Fibroblast of mammary gland (primary cell): ENCODE data around the gene PCSK6.

Experiments used
- DNase-seq: peaks from one replicate; pipeline ENCODE4 v3.0.0-alpha.2; 2010; ENCODE audit warnings: low read depth
- H3K4me3 ChIP-seq: 2 replicates; pipeline ENCODE4 v1.5.1; 2011; ENCODE audit warnings: low read depth, mild to moderate bottlenecking, low read length, moderate library complexity; ENCODE audit not compliant: control insufficient read depth
- TF ChIP-seq, protein P1 (sequence below): conservative IDR thresholded peaks from 2 replicates; pipeline ENCODE4 v1.5.1; 2011; ENCODE audit warnings: low read depth, low read length, inconsistent platforms; ENCODE audit not compliant: control insufficient read depth, insufficient read depth

The PCSK6 gene

DNA sequence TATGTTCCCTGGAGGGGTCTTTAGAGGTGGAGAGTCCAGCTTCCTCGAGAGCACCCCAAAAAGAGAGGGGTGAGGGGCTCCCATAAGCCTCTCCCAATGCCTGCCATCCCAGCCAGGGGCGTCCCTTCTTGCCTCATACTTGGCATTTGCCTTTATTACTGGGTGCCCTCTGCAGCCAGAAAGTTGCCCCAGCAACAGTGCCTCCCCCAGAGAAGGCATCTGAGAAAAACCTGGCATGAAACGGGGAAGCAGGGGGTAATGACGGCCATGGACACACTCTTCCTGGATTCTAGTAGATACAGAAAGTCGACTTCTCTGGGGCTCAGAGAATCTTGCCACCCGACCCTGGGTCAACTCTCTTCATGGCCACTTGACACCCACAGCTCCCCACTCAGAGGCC, 90.1 kb downstream of the PCSK6 start:
- no peak for DNase-seq

DNA sequence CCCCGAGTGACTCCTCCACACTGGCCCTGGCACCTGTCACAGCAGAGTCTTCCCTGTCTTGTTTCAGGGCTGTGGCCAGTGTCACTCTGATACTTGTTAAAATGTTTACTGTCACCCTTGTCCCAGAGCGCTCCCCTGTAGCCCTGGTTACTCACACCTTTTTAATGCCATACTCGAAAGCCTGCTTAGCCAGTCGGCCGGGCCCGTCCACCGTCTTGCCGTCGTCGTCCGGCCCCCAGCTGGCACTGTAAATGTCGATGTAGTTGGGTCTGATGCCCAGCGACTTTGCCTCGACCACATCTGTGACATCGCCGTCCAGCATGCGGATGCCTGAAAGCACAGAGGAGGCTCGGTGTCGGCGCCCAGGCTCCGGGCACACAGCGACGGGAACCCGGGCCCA, 91.3 kb downstream of the PCSK6 start:
- H3K4me3 ChIP-seq: no peak overlapping the region
- no peak for DNase-seq
- TF ChIP-seq, protein P1, sequence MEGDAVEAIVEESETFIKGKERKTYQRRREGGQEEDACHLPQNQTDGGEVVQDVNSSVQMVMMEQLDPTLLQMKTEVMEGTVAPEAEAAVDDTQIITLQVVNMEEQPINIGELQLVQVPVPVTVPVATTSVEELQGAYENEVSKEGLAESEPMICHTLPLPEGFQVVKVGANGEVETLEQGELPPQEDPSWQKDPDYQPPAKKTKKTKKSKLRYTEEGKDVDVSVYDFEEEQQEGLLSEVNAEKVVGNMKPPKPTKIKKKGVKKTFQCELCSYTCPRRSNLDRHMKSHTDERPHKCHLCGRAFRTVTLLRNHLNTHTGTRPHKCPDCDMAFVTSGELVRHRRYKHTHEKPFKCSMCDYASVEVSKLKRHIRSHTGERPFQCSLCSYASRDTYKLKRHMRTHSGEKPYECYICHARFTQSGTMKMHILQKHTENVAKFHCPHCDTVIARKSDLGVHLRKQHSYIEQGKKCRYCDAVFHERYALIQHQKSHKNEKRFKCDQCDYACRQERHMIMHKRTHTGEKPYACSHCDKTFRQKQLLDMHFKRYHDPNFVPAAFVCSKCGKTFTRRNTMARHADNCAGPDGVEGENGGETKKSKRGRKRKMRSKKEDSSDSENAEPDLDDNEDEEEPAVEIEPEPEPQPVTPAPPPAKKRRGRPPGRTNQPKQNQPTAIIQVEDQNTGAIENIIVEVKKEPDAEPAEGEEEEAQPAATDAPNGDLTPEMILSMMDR: no peak

More for the DNA sequence above, 90.1 kb downstream of the PCSK6 start:
- TF ChIP-seq, protein P1: no peak
- H3K4me3 ChIP-seq: no peak overlapping the region

DNA sequence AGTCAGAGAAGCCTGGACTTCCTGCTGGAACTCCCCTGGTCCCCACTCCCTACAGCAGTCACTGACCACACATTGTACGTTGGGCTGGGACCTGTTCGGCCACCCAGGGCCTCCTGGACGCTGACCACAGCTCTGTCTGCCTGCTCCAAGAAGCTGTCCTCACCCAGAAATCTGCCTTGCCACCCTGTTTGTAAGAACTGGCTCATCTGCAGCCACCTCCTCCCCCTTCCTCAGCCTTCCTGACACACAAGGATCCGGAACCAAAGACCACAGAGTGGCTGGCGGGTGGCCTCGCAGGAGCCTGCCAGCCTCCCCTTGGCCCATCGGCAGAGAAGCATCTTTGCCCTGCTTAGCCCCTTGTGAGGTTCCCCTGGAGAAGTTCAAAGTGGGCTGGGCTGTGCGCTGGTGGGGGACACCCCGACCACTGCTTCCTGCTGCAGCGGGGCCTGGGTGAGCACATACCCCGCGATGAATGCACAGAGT, 91.9 kb downstream of the PCSK6 start:
- DNase-seq: no peak
- H3K4me3 ChIP-seq: no peak overlapping the region
- TF ChIP-seq, protein P1: no peak

DNA sequence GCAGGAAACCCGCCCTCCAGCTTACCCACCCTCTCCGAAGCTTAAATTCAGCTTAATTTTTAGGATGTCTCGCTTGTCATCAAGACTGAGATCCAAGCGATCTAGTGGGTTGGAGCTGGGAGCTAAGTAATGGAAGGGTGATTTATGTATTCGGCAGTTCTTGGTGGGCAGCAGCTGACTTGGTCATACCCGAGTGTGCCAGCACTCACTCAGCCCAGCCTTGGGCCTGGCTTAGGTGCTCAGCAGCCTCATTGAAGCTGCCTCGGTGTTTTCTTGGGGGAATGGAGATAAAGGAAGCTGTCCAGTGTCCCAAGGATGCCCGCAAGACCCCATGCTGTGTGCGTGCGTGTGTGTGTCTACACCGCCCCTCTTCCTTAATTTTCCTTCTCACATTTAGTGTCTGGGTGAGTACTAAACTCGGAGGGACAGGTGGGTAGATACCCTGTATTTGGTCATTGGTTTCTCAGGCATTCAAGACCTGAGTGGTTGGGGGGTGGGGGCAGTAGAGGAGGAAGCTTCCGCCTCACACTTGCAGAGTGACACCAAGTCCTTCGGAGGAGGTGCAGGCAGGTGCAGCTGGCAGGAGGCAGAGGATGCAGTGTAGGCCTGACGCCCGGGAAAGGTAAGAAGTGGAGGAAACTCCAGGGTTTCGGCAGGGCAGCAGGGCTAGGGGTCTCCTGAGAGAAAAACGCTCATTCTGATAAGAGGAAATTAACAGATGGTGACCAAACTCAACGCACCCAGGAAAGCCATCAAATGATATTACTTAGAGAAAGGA, 92.8 kb downstream of the PCSK6 start:
- no peak for DNase-seq
- TF ChIP-seq, protein P1: no peak
- no peak overlapping the region for H3K4me3 ChIP-seq

DNA sequence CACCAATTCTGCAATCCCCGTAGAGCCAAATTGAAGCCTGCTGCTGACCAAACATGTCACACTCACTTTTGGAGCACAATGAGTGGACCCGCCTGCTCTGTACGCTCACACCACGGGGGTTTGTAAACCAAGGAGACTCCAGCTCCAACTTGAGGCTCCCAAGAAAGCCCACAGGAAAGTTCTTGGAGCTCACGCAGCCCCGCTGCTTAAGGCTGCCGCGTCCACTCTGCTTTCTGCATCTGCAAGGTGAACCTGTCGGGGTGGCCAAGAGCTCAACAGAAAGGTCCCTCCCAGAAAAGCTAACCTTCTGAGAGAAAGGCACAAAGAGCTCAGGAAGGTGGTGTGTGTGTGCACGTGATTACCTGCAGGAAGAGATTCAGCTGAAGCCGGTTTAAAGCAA, 94.9 kb downstream of the PCSK6 start:
- TF ChIP-seq, protein P1: no peak
- no peak for DNase-seq
- H3K4me3 ChIP-seq: no peak overlapping the region

DNA sequence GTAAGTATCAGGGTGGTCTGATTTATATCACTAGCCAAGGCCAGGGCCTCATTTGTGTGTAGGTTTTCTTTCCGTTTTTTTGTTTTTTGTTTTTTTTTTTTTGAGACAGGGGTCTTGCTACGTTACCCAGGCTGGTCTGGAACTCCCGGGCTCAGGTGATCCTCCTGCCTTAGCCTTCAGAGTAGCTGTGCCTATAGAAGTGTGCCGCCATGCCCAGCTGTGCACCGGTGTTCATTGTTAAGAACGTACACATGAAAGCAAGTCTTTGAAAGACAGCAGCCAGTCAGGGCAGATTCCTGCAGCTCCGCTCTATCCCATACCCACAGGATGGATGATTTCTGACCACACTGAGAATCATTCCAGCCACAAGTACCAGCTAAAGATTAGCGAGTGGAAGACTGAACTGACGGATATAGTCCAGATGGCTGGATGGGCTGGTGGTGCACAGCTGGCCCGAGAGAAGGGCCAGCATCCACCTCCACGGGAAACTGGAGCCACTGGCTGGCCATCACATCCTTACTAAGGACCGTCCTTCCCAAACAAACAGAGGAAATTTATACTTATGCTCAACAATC, 95.4 kb downstream of the PCSK6 start:
- TF ChIP-seq, protein P1: no peak
- DNase-seq: no peak
- H3K4me3 ChIP-seq: no peak overlapping the region
